Endothelial cell (in vitro differentiated cells): ENCODE measurements around the gene NUP155. TPM values are rescaled to one million over a fixed set of nuclear protein-coding genes. Genes with fewer than 3 reads are reported as not detected.

Experiments
- DNase-seq: peaks from one replicate; pipeline ENCODE4 v3.0.0; 2021; ENCODE audit warnings: low spot score
- H3K27ac Mint-ChIP-seq: one replicate; pipeline ENCODE4 v1.8.0; 2021; ENCODE audit warnings: mixed read lengths, inconsistent platforms; ENCODE audit not compliant: unreplicated experiment
- H3K27me3 Mint-ChIP-seq: one replicate; pipeline ENCODE4 v1.8.0; 2021; ENCODE audit warnings: mild to moderate bottlenecking, moderate library complexity, mixed read lengths, inconsistent platforms; ENCODE audit not compliant: unreplicated experiment
- H3K36me3 Mint-ChIP-seq: one replicate; pipeline ENCODE4 v1.8.0; 2021; ENCODE audit warnings: mild to moderate bottlenecking, low read depth, mixed read lengths, inconsistent platforms; ENCODE audit not compliant: unreplicated experiment
- H3K4me1 Mint-ChIP-seq: one replicate; pipeline ENCODE4 v1.8.0; 2021; ENCODE audit warnings: mild to moderate bottlenecking, mixed read lengths, inconsistent platforms; ENCODE audit not compliant: unreplicated experiment
- H3K4me3 Mint-ChIP-seq: one replicate; pipeline ENCODE4 v1.8.0; 2021; ENCODE audit warnings: mild to moderate bottlenecking, mixed read lengths, inconsistent platforms; ENCODE audit not compliant: unreplicated experiment
- H3K9me3 Mint-ChIP-seq: one replicate; pipeline ENCODE4 v1.8.0; 2021; ENCODE audit warnings: mixed read lengths, inconsistent platforms; ENCODE audit not compliant: unreplicated experiment
- total RNA-seq: library from RNA; stranded (reverse); fragmentation: NEBNext Ultra II Directional; extraction: Animal tissue kit (Norgen Biotek cat#: 25700); gene quantifications from one replicate; pipeline ENCODE4 v1.2.1, GENCODE V29; 2021; ENCODE audit not compliant: unreplicated experiment
- TF ChIP-seq, protein P1 (sequence below): fragments of 200-600 bp; sonication (generic); IDR thresholded peaks from one replicate; pipeline ENCODE4 v1.5.0; 2021; ENCODE audit warnings: antibody characterized with exemption; ENCODE audit not compliant: unreplicated experiment

The NUP155 gene
- total RNA-seq, 1 donor from 2014 or later: 34.0 TPM

DNA sequence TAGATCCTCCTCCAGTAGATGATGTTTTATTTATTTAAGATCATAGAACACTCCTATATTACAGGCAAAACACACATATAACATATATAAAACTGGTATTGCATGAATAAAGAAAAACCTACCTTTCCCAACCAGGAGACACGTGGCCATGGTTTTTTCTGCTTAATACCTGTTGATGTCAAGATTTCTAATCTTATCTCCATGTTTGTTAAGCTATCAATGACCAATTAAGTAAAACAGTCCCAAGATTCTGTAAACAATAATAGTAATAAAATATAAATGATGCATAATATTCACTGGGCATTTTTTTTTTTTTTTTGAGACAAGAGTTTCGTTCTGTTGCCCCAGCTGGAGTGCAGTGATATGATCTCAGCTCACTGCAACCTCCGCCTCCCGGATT, 123.4 kb downstream of the NUP155 start:
- no peaks in the 10 kb centered on the region for H3K36me3 Mint-ChIP-seq
- H3K27ac Mint-ChIP-seq: no peak overlapping the region
- peak overlapping the region; percentile 62 for H3K4me3 Mint-ChIP-seq
- H3K27me3 Mint-ChIP-seq: peaks cover 5% of the 10 kb centered on the region
- no peaks in the 10 kb centered on the region for H3K9me3 Mint-ChIP-seq
- TF ChIP-seq, protein P1, sequence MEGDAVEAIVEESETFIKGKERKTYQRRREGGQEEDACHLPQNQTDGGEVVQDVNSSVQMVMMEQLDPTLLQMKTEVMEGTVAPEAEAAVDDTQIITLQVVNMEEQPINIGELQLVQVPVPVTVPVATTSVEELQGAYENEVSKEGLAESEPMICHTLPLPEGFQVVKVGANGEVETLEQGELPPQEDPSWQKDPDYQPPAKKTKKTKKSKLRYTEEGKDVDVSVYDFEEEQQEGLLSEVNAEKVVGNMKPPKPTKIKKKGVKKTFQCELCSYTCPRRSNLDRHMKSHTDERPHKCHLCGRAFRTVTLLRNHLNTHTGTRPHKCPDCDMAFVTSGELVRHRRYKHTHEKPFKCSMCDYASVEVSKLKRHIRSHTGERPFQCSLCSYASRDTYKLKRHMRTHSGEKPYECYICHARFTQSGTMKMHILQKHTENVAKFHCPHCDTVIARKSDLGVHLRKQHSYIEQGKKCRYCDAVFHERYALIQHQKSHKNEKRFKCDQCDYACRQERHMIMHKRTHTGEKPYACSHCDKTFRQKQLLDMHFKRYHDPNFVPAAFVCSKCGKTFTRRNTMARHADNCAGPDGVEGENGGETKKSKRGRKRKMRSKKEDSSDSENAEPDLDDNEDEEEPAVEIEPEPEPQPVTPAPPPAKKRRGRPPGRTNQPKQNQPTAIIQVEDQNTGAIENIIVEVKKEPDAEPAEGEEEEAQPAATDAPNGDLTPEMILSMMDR: no peak
- H3K4me1 Mint-ChIP-seq: peaks cover 11% of the 10 kb centered on the region
- DNase-seq: no peak

DNA sequence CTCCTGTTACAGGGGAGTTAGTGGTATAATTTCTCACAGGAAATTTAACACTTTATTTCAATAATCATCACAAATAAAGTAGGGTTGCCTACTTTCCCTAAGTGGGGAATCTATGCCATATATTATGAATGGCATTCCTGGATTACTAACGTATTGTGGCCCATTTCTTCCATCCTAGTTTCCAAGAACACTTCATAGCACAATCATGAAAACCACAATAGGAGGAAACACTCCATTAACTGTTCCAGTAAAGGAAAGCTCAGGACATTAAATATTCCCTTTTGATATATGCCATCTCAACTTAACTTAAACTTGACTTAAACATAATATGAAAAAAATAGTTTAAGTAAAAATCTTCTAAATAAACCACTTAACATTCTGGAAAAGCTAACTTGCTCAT, 123.9 kb downstream of the NUP155 start:
- no peak overlapping the region for H3K4me3 Mint-ChIP-seq

More for the DNA sequence above, 123.9 kb downstream of the NUP155 start:
- no peaks in the 10 kb centered on the region for H3K36me3 Mint-ChIP-seq
- H3K27ac Mint-ChIP-seq: no peak overlapping the region
- no peaks in the 10 kb centered on the region for H3K9me3 Mint-ChIP-seq
- TF ChIP-seq, protein P1: no peak
- H3K27me3 Mint-ChIP-seq: peaks cover 5% of the 10 kb centered on the region
- DNase-seq: no peak
- peaks cover 11% of the 10 kb centered on the region for H3K4me1 Mint-ChIP-seq

Other genes starting within 250 kb of the NUP155 start
- 25.8 TPM for gene CPLANE1, start 121.7 kb downstream of the NUP155 start, total RNA-seq
- 28.9 TPM for gene WDR70, start 8.2 kb upstream of the NUP155 start, total RNA-seq